ENCODE results near the gene COL1A1. TPM values are rescaled to one million over a fixed set of nuclear protein-coding genes. Genes with fewer than 3 reads are reported as not detected.

COL1A1 gene
- total RNA-seq, 3 donors from 2014 or later: 23.4 to 67.2 (median 44.5) TPM

- Histone ChIP-seq H3K9me3 (no peaks in the 10 kb centered on the region), H3K4me1 (peaks cover 17 to 38% of the 10 kb centered on the region in 2 donors), H3K36me3 (no peaks in the 10 kb centered on the region), H3K27me3 (no peaks in the 10 kb centered on the region), H3K4me3 (peak overlapping the region; percentile 81 to 90 (median 85)), H3K27ac (peak overlapping the region; percentile 88 to 94)
- intact Hi-C loops (cut with DNase I; ENCODE audit: low total_unique reads): no loop called here
- TF ChIP-seq CTCF (IDR thresholded peaks at IDR 0.05): no peak
- no peak for TF ChIP-seq POLR2A (IDR thresholded peaks at IDR 0.05)
- TF ChIP-seq POLR2AphosphoS5 (IDR thresholded peaks at IDR 0.05): no peak
- no peak for DNase-seq (ENCODE audit: low spot score in 2 of 2)
These were observed 52.4 kb downstream of the COL1A1 start for GRCh38 chr17:50149091-50149416.

DNA sequence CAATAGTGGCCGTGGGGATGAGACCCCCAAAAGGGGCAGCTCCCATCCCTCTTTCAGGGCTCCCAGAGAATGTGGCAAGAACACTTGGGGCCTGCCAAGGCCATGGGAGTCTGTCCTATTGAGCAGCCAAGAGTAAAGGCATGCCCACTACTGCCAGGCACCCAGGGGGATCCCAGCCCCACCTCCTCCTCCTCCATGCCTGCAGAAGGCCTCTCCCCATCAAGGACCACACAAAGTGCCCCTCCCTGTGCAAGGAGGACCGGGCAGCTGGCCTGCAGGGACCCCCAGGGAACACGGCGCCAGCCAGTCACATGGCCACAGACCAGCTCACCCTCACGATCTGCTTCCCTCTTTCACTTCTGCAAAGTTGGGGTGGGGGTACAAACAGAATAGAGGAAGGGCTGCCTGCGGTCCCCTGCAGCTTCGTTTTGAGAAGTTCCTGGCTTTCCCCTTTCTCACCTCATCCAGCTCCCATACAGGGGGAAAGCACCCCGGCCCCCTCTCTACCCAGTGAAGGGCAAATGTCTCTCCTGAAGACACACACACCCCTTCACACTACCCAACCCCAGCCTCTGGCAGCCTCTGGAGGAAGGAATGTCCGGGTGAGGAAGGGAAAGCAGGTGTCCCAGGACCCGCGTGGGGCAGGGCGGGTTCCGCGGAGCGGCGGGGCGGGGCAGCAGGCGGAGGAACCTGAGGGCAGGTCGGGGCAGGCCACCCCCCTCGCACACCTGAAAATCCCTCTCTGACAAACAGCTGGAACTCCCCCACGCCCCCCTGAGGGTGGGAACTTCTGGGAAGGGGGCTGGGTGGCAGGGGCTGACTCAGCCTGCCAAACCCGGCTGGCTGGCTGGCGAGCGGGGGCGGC lies 53.0 kb downstream of the COL1A1 start:
- no peaks in the 10 kb centered on the region for H3K9me3 ChIP-seq
- peak; percentile 71 to 78 for DNase-seq (ENCODE audit: low spot score in 2 of 2)
- no peaks in the 10 kb centered on the region for H3K36me3 ChIP-seq
- H3K4me3 ChIP-seq: peak overlapping the region; percentile 81 to 90 (median 85)
- intact Hi-C loops (cut with DNase I; ENCODE audit: low total_unique reads): no loop called here
- peaks cover 17 to 32% of the 10 kb centered on the region in 2 donors for H3K4me1 ChIP-seq
- H3K27ac ChIP-seq: peak overlapping the region; percentile 88 to 94
- TF ChIP-seq POLR2A (IDR thresholded peaks at IDR 0.05): no peak
- TF ChIP-seq POLR2AphosphoS5 (IDR thresholded peaks at IDR 0.05): peak in 1 of 3 donors; percentile 8
- peak in 1 of 3 donors; percentile 26 for TF ChIP-seq CTCF (IDR thresholded peaks at IDR 0.05)
- no peaks in the 10 kb centered on the region for H3K27me3 ChIP-seq

GRCh38 chr17:50147841-50148225 lies 53.6 kb downstream of the COL1A1 start:
- TF ChIP-seq POLR2AphosphoS5 (IDR thresholded peaks at IDR 0.05) (no peak), CTCF (IDR thresholded peaks at IDR 0.05) (no peak), POLR2A (IDR thresholded peaks at IDR 0.05) (no peak)
- peak overlapping the region; percentile 88 to 94 for H3K27ac ChIP-seq
- no peak for DNase-seq (ENCODE audit: low spot score in 2 of 2)
- no peaks in the 10 kb centered on the region for H3K27me3 ChIP-seq
- intact Hi-C loops (cut with DNase I; ENCODE audit: low total_unique reads): no loop called here
- no peaks in the 10 kb centered on the region for H3K36me3 ChIP-seq
- H3K4me3 ChIP-seq: peak overlapping the region; percentile 81 to 90 (median 85)
- peaks cover 17 to 28% of the 10 kb centered on the region in 2 donors for H3K4me1 ChIP-seq
- H3K9me3 ChIP-seq: no peaks in the 10 kb centered on the region

DNA sequence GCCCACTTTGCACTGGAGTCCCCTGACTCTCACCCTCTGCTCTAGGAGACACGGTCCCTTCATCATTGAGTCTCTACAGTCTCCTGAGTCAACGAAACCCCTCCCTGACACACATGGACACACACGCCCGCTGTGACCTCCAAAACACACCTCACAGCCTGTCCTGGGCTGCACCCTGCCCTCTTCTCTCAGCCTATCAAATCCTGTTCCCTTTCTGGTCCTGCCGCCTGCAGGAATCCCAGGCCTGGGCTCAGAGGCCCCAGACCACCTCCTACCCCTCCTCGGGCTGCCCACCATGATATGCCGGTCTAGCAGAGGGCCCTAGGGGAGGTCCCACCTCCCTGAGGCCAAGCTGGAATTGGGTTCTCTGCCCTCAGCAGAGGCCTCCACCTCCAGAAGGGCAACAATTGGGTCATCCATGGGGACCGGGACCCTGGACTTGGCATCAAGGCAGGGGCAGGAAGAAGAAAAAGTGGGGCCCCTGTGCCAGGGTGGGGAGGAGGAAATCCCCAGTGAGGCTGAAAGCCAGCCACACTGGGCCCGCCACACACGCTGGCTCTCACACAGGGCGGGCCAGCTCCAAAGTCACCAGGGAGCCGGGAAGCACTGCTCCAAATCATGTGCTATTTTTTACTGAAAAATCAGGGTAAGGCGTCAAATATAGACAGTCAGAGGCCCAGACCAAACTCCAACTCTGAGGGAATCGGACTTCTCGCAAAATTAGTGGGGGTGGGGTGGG lies 54.3 kb downstream of the COL1A1 start:
- peaks cover 10 to 21% of the 10 kb centered on the region in 2 donors for H3K4me1 ChIP-seq
- no peaks in the 10 kb centered on the region for H3K27me3 ChIP-seq
- DNase-seq (ENCODE audit: low spot score in 2 of 2): no peak
- no peaks in the 10 kb centered on the region for H3K36me3 ChIP-seq
- TF ChIP-seq CTCF (IDR thresholded peaks at IDR 0.05) (no peak), POLR2A (IDR thresholded peaks at IDR 0.05) (no peak), POLR2AphosphoS5 (IDR thresholded peaks at IDR 0.05) (no peak)
- H3K9me3 ChIP-seq: no peaks in the 10 kb centered on the region
- intact Hi-C loops (cut with DNase I; ENCODE audit: low total_unique reads): no loop called here
- peak overlapping the region; percentile 81 to 90 (median 85) for H3K4me3 ChIP-seq
- H3K27ac ChIP-seq: peak overlapping the region; percentile 88 to 94
